HG02763 (cell line): ENCODE measurements around the gene UNC119B.

Experiments used
- ATAC-seq: cut with Tn5 transposase; IDR thresholded peaks from one replicate; pipeline ENCODE4 v1.9.1; 2021; ENCODE audit warnings: mild to moderate bottlenecking, moderate library complexity; ENCODE audit not compliant: unreplicated experiment

Gene UNC119B

GRCh38 chr12:120761519-120761934 lies 51.3 kb downstream of the UNC119B start:
- ATAC-seq = no peak

GRCh38 chr12:120762086-120762485 lies 51.8 kb downstream of the UNC119B start:
- ATAC-seq = no peak

DNA sequence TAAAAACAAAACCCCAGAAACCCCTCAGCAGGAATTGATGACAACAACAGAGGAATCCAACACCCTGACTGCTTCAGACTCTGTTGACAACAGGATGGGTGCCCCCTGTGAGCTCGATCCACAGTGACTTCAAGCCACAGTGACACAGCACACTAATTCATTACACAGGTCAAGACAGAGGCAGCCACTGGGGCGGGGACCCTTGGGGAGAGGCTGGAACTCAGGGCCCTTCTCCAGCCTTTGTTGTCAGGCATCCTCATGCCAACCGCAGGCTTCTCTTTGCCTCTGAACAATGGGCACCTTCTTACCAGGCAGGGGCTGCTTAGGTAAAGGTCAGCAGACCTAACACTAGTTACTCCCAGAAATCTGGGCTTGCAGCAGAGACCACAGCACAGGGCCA lies 53.0 kb downstream of the UNC119B start:
- no peak for ATAC-seq

- no peak for ATAC-seq
Observed at GRCh38 chr12:120764816-120765215, 54.6 kb downstream of the UNC119B start.

DNA sequence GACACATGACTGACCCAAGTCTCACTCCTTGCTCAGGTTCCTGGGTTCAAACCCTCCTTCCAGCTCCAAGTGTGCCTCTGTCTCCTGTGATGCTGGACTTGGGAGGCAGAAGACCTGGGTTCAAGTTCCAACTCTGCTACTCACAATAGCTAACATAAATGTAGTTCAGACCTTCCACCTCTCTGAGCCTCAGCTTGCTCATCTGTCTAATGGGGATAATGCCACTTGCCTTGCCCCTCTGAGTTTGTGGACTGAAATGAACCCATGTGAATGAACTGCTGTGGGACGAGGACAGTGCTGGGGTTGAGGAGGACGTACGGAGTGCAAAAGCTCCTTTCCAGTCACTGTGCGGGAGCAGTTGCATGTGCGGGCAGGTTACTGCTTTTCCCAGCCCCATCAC lies 56.3 kb downstream of the UNC119B start:
- no peak for ATAC-seq

DNA sequence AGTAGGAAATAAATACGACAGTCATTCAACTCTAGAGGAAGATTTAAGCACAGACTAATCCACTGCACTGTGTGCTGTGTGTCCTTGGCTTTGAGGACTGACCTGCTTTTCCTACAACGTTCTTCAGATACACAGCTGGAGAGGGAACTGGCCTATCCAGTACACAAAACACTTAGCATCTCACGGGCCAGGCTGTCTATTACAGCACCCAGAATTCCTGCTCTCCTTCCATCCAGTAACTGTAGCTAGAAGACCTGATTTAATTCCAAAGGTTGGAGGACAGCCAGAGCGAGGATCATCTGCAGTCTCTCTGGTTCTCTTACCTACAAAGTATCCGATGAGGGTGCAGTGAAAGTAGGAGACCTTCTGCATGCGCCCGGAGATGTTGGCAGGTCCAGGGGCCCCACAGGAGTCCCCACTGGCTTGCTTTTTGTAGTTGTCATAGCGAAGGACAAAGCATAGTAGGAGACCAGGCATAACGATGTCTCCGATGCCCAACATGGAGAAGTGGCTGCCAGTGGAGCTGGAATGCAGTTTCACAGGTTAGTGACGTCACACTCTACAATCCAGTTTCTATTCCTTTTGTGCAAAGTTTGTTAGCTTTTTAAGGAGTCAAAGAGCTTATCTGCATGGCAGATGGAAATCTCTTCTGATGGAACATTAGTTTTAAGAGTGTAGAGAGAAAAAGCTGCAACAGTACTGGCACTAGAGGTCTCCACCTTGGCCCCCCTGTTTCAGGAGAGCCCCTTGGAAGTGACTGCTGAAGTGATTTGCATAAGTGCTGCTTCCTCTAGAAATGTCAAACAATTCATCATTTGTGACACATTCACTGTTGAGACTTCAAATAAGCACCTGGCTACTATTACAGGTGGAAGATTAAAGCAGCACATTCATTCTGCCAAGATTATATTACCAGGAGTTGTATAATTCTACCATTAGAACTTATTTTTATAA lies 57.1 kb downstream of the UNC119B start:
- ATAC-seq = no peak

- no peak for ATAC-seq
Observed at GRCh38 chr12:120771097-120771496, 60.8 kb downstream of the UNC119B start.
